Erythroblast (primary cell): ENCODE results near the gene IGSF3.

Experiments
- GATA1 ChIP-seq: IDR thresholded peaks from 2 replicates; pipeline ENCODE4 v1.6.1; 2011; ENCODE audit warnings: low read depth, mild to moderate bottlenecking, control low read depth, low read length, moderate library complexity
- POLR2A ChIP-seq: IDR thresholded peaks from 2 replicates; pipeline ENCODE4 v1.6.1; 2011; ENCODE audit warnings: mild to moderate bottlenecking, low read length

DNA sequence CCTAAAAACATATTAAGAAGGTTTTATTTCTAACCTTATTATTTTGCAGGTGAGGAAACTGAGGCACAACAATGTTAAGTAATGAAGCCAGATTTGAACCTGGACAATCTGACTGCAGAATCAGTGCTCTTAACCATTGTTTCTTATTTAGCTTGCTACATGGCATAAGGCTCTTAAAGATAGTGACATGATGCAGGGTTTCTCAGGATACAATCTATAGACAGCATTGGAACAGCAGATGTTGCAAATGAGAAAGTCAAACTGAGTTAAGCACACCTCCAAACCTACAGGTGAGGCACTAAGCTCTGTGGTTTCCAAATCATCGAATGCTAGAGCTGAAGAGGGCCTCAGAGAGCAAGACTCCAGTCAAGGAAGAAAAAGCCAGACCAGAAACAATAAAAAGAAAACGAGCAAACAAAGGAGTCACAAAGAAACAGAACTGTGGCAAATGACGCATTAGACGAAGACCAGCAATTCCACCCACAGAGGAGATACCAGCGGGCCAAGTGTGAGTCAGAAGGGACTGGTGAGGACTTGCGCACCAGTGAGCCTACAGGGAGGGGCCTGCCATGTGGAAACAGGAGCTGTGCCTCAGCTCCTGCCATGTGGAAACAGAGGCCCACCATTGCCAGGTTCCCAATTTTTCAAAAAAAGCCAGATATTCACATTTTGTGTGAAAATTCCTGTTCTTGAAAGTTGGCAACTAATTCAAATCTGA is 111.1 kb downstream of the IGSF3 start:
- TF ChIP-seq POLR2A (peak; percentile 38), GATA1 (no peak)
